ENCODE measurements around the gene SLC17A7. TPM values are rescaled to one million over a fixed set of nuclear protein-coding genes. Genes with fewer than 3 reads are reported as not detected.

The SLC17A7 gene
- total and polyA plus RNA-seq, 9 of the 15 experiments (the other 6 are each of a cell fraction or from before 2014, with no cell fraction given) = 1.1 to 15.7 (median 2.4) TPM

DNA sequence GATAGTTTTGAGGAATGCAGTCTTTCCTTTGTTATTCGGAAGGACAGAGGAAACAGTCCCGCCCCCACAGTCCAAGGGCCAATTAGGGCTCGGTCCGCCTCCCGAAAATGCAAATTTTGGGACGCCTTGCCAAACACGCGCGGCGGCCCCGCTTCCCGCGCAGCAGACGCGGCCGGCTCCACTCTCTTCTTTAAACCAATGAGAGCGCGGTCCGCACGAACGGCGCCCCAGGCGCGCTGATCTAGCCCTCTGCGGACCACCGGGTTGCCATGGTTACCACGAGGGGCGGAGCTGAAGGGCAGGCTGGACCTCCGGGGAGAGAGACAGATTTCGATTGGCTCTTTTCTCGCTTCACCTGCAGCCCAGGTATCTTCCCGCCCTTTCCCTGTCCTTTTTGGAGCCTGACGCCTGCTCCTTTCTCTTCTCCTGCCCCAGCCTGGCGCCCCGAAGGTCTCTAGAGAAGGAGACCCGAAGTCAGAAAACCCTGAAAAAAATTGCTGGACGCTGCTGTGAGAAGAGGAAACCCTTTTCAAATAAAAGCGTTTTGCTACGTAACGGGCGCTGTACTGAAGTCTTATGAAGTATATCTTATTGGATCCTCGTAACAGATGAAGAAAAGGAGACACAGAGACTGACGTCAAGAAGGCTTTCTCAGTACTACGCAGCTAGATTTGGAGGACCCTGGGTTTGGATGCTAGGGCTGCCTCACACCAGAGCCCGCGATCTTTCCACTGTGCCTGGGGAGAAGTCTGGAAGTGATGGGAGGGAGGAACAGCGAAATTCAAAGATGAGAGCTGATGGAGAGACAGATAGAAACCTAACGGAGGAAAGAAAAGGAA is 20.1 kb downstream of the SLC17A7 start (continued):
- TF ChIP-seq ARID2 (IDR thresholded peaks at IDR 0.05) = no peak
- no peak for TF ChIP-seq ARID3A (IDR thresholded peaks at IDR 0.05; ENCODE audit: borderline replicate concordance, low read depth, low read length)
- TF ChIP-seq E2F3 (CRISPR knock-in tag; IDR thresholded peaks at IDR 0.05) = peak; percentile 56; the same call in 1 of the 2 replicates
- TF ChIP-seq, protein P1, sequence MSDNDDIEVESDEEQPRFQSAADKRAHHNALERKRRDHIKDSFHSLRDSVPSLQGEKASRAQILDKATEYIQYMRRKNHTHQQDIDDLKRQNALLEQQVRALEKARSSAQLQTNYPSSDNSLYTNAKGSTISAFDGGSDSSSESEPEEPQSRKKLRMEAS (CRISPR knock-in tag; IDR thresholded peaks at IDR 0.05) = peak; percentile 69
- TF ChIP-seq FOXM1 (IDR thresholded peaks at IDR 0.05; ENCODE audit: low read depth) = no peak
- TF ChIP-seq FOXM1 (CRISPR knock-in tag; IDR thresholded peaks at IDR 0.05; ENCODE audit: low read depth) = no peak
- TF ChIP-seq CTBP1 (IDR thresholded peaks at IDR 0.05; ENCODE audit: borderline replicate concordance) = peak; percentile 100
- TF ChIP-seq NR1H2 (CRISPR knock-in tag; IDR thresholded peaks at IDR 0.05) = 0 out of 2 replicates have a peak, but pooled peaks have one; percentile 49
- TF ChIP-seq ZNF561 (CRISPR knock-in tag; conservative IDR thresholded peaks at IDR 0.05) = no peak
- TF ChIP-seq NRF1 (conservative IDR thresholded peaks at IDR 0.05 in 1 of 2, IDR thresholded peaks at IDR 0.05 in 1 of 2) = peak; percentile 80 to 83
- no peak for TF ChIP-seq U2AF2 (optimal IDR thresholded peaks at IDR 0.05; ENCODE audit: low read depth, low read length)
- TF ChIP-seq E2F8 (IDR thresholded peaks at IDR 0.05; ENCODE audit: low read depth, partially characterized antibody) = no peak
- no peak for TF ChIP-seq BACH1 (tag; IDR thresholded peaks at IDR 0.05)
- peak; percentile 99 for TF ChIP-seq RFX1 (IDR thresholded peaks at IDR 0.05)
